Measurements from ENCODE around the gene GABRA6. TPM values are rescaled to one million over a fixed set of nuclear protein-coding genes. Genes with fewer than 3 reads are reported as not detected.
"Not testable (repeated sequence)": the region's sequence is repeated elsewhere in the genome, so short reads cannot be mapped to it uniquely, and the experiment has no call there.

The GABRA6 gene
- not detected for polyA plus RNA-seq (2012; ENCODE audit: insufficient read depth, insufficient read length)

- DNase-seq (ENCODE audit: low read depth, low spot score), result no peak
- H3K4me3 ChIP-seq (ENCODE audit: low read length), result no peak within 1 kb of the TSS
Observed at GRCh38 chr5:161685461-161685860, at the start of gene GABRA6. TSS of gene GABRA6 (plus strand) at chr5:161685721. CDS start at chr5:161685990, 269 bp downstream.

- DNase-seq (ENCODE audit: low read depth, low spot score), result no peak
Observed at GRCh38 chr5:161637591-161637990, 47.9 kb upstream of the GABRA6 start.

GRCh38 chr5:161641444-161641843, 44.1 kb upstream of the GABRA6 start:
- H3K4me3 ChIP-seq (ENCODE audit: low read length), result no peak overlapping the region
- no peak for DNase-seq (ENCODE audit: low read depth, low spot score)

More at GRCh38 chr5:161637591-161637990, 47.9 kb upstream of the GABRA6 start:
- H3K4me3 ChIP-seq (ENCODE audit: low read length), result no peak overlapping the region

GRCh38 chr5:161645264-161645663, 40.3 kb upstream of the GABRA6 start:
- H3K4me3 ChIP-seq (ENCODE audit: low read length), result no peak overlapping the region
- no peak for DNase-seq (ENCODE audit: low read depth, low spot score)

GRCh38 chr5:161651926-161652325, 33.6 kb upstream of the GABRA6 start:
- not testable (repeated sequence) for DNase-seq (ENCODE audit: low read depth, low spot score); H3K4me3 ChIP-seq (ENCODE audit: low read length)

GRCh38 chr5:161660806-161661205, 24.7 kb upstream of the GABRA6 start:
- H3K4me3 ChIP-seq (ENCODE audit: low read length), result no peak overlapping the region
- no peak for DNase-seq (ENCODE audit: low read depth, low spot score)

- no peak for DNase-seq (ENCODE audit: low read depth, low spot score)
- no peak overlapping the region for H3K4me3 ChIP-seq (ENCODE audit: low read length)
Observed at GRCh38 chr5:161663431-161663830, 22.1 kb upstream of the GABRA6 start.

- DNase-seq (ENCODE audit: low read depth, low spot score), result peak; percentile 20
- no peak overlapping the region for H3K4me3 ChIP-seq (ENCODE audit: low read length)
Observed at GRCh38 chr5:161676103-161676502, 9.4 kb upstream of the GABRA6 start.

GRCh38 chr5:161686149-161686548, 628 bp downstream of the GABRA6 start:
- H3K4me3 ChIP-seq (ENCODE audit: low read length), result no peak overlapping the region
- DNase-seq (ENCODE audit: low read depth, low spot score), result no peak

- no peak for DNase-seq (ENCODE audit: low read depth, low spot score)
- H3K4me3 ChIP-seq (ENCODE audit: low read length), result no peak overlapping the region
Observed at GRCh38 chr5:161686881-161687280, 1.4 kb downstream of the GABRA6 start.

GRCh38 chr5:161687316-161687715, 1.8 kb downstream of the GABRA6 start:
- H3K4me3 ChIP-seq (ENCODE audit: low read length), result no peak overlapping the region
- no peak for DNase-seq (ENCODE audit: low read depth, low spot score)

- DNase-seq (ENCODE audit: low read depth, low spot score), result no peak
- H3K4me3 ChIP-seq (ENCODE audit: low read length), result no peak overlapping the region
Observed at GRCh38 chr5:161691911-161692310, 6.4 kb downstream of the GABRA6 start.

GRCh38 chr5:161697001-161697400, 11.5 kb downstream of the GABRA6 start:
- no peak for DNase-seq (ENCODE audit: low read depth, low spot score)

GRCh38 chr5:161700065-161700464, 14.5 kb downstream of the GABRA6 start:
- DNase-seq (ENCODE audit: low read depth, low spot score), result no peak
- no peak overlapping the region for H3K4me3 ChIP-seq (ENCODE audit: low read length)

More at GRCh38 chr5:161697001-161697400, 11.5 kb downstream of the GABRA6 start:
- H3K4me3 ChIP-seq (ENCODE audit: low read length), result no peak overlapping the region

GRCh38 chr5:161703528-161703927, 18.0 kb downstream of the GABRA6 start:
- DNase-seq (ENCODE audit: low read depth, low spot score), result no peak
- H3K4me3 ChIP-seq (ENCODE audit: low read length), result no peak overlapping the region

GRCh38 chr5:161707382-161707781, 21.9 kb downstream of the GABRA6 start:
- H3K4me3 ChIP-seq (ENCODE audit: low read length), result no peak overlapping the region
- no peak for DNase-seq (ENCODE audit: low read depth, low spot score)

GRCh38 chr5:161709239-161709638, 23.7 kb downstream of the GABRA6 start:
- H3K4me3 ChIP-seq (ENCODE audit: low read length), result no peak overlapping the region
- DNase-seq (ENCODE audit: low read depth, low spot score), result no peak

GRCh38 chr5:161713042-161713441, 27.5 kb downstream of the GABRA6 start:
- H3K4me3 ChIP-seq (ENCODE audit: low read length), result no peak overlapping the region
- DNase-seq (ENCODE audit: low read depth, low spot score), result no peak

- no peak for DNase-seq (ENCODE audit: low read depth, low spot score)
- no peak overlapping the region for H3K4me3 ChIP-seq (ENCODE audit: low read length)
Observed at GRCh38 chr5:161719157-161719556, 33.6 kb downstream of the GABRA6 start.

- DNase-seq (ENCODE audit: low read depth, low spot score), result no peak
- no peak overlapping the region for H3K4me3 ChIP-seq (ENCODE audit: low read length)
Observed at GRCh38 chr5:161720460-161720859, 34.9 kb downstream of the GABRA6 start.

GRCh38 chr5:161734741-161735140, 49.2 kb downstream of the GABRA6 start:
- no peak for DNase-seq (ENCODE audit: low read depth, low spot score)
- no peak overlapping the region for H3K4me3 ChIP-seq (ENCODE audit: low read length)

GRCh38 chr5:161740433-161740832, 54.9 kb downstream of the GABRA6 start:
- no peak for DNase-seq (ENCODE audit: low read depth, low spot score)
- no peak overlapping the region for H3K4me3 ChIP-seq (ENCODE audit: low read length)
